Measurements from ENCODE around the gene HMGCL. TPM values are rescaled to one million over a fixed set of nuclear protein-coding genes. Genes with fewer than 3 reads are reported as not detected.
"Not testable (repeated sequence)": the region's sequence is repeated elsewhere in the genome, so short reads cannot be mapped to it uniquely, and the experiment has no call there.

HMGCL gene
- polyA plus RNA-seq, 4 donors = 52.2 to 105 (median 85.8) TPM

- H3K36me3 ChIP-seq (ENCODE audit: control insufficient read depth in 3 of 3, insufficient read depth in 2 of 3, low read depth in 1 of 3, low read length in 3 of 3) = peaks cover 8 to 73% (median 9%) of the 10 kb centered on the region in 3 donors
- WGBS, 3 donors = 72 to 86% (median 81%) methylated on average over 16 of the region's 16 CpGs
- FAIRE-seq = no peak
- no peak overlapping the region for H3K27ac ChIP-seq (ENCODE audit: low read depth in 1 of 3, low read length in 2 of 3)
- H3K27me3 ChIP-seq (ENCODE audit: control insufficient read depth in 3 of 3, insufficient read depth in 3 of 3, low read length in 3 of 3) = no peaks in the 10 kb centered on the region
- H3K4me3 ChIP-seq (ENCODE audit: low read depth in 1 of 3, low read length in 3 of 3) = no peak overlapping the region
- no peaks in the 10 kb centered on the region for H3K9me3 ChIP-seq (ENCODE audit: control insufficient read depth in 2 of 2, insufficient read depth in 1 of 2, low read depth in 1 of 2, low read length in 1 of 2)
- H3K4me1 ChIP-seq (ENCODE audit: control insufficient read depth in 3 of 3, insufficient read depth in 2 of 3, low read depth in 1 of 3, low read length in 2 of 3) = peaks cover 0 to 52% (median 0%) of the 10 kb centered on the region in 3 donors
- DNase-seq = no peak
Measured at GRCh38 chr1:23795676-23796465, 29.4 kb downstream of the HMGCL start.

- WGBS, 3 donors = 72 to 82% (median 77%) methylated on average over 8 to 9 of the region's 9 CpGs
- H3K36me3 ChIP-seq (ENCODE audit: control insufficient read depth in 3 of 3, insufficient read depth in 2 of 3, low read depth in 1 of 3, low read length in 3 of 3) = peaks cover 8 to 73% (median 9%) of the 10 kb centered on the region in 3 donors
- H3K27ac ChIP-seq (ENCODE audit: low read depth in 1 of 3, low read length in 2 of 3); FAIRE-seq; H3K27me3 ChIP-seq (ENCODE audit: control insufficient read depth in 3 of 3, insufficient read depth in 3 of 3, low read length in 3 of 3); DNase-seq; H3K9me3 ChIP-seq (ENCODE audit: control insufficient read depth in 2 of 2, insufficient read depth in 1 of 2, low read depth in 1 of 2, low read length in 1 of 2); H3K4me3 ChIP-seq (ENCODE audit: low read depth in 1 of 3, low read length in 3 of 3): not testable (repeated sequence)
- peaks cover 4 to 57% (median 4%) of the 10 kb centered on the region in 3 donors for H3K4me1 ChIP-seq (ENCODE audit: control insufficient read depth in 3 of 3, insufficient read depth in 2 of 3, low read depth in 1 of 3, low read length in 2 of 3)
Measured at GRCh38 chr1:23794732-23795182, 30.5 kb downstream of the HMGCL start.

- Histone ChIP-seq H3K27me3 (ENCODE audit: control insufficient read depth in 3 of 3, insufficient read depth in 3 of 3, low read length in 3 of 3) (no peaks in the 10 kb centered on the region), H3K9me3 (ENCODE audit: control insufficient read depth in 2 of 2, insufficient read depth in 1 of 2, low read depth in 1 of 2, low read length in 1 of 2) (no peaks in the 10 kb centered on the region), H3K36me3 (ENCODE audit: control insufficient read depth in 3 of 3, insufficient read depth in 2 of 3, low read depth in 1 of 3, low read length in 3 of 3) (peaks cover 8 to 70% (median 9%) of the 10 kb centered on the region in 3 donors), H3K4me3 (ENCODE audit: low read depth in 1 of 3, low read length in 3 of 3) (no peak overlapping the region), H3K27ac (ENCODE audit: low read depth in 1 of 3, low read length in 2 of 3) (peak overlapping the region in 1 of 3 donors; percentile 56), H3K4me1 (ENCODE audit: control insufficient read depth in 3 of 3, insufficient read depth in 2 of 3, low read depth in 1 of 3, low read length in 2 of 3) (peaks cover 4 to 55% (median 4%) of the 10 kb centered on the region in 3 donors)
- 54 to 72% (median 72%) methylated on average over 18 to 21 of the region's 21 CpGs for WGBS, 3 donors
- no peak for FAIRE-seq
- DNase-seq = no peak
Measured at GRCh38 chr1:23793861-23794731, 31.1 kb downstream of the HMGCL start.

GRCh38 chr1:23793018-23793781, 32.0 kb downstream of the HMGCL start:
- Histone ChIP-seq H3K27ac (ENCODE audit: low read depth in 1 of 3, low read length in 2 of 3) (peak overlapping the region in 1 of 3 donors; percentile 56), H3K4me3 (ENCODE audit: low read depth in 1 of 3, low read length in 3 of 3) (no peak overlapping the region), H3K36me3 (ENCODE audit: control insufficient read depth in 3 of 3, insufficient read depth in 2 of 3, low read depth in 1 of 3, low read length in 3 of 3) (peaks cover 8 to 67% (median 9%) of the 10 kb centered on the region in 3 donors), H3K9me3 (ENCODE audit: control insufficient read depth in 2 of 2, insufficient read depth in 1 of 2, low read depth in 1 of 2, low read length in 1 of 2) (no peaks in the 10 kb centered on the region), H3K27me3 (ENCODE audit: control insufficient read depth in 3 of 3, insufficient read depth in 3 of 3, low read length in 3 of 3) (no peaks in the 10 kb centered on the region), H3K4me1 (ENCODE audit: control insufficient read depth in 3 of 3, insufficient read depth in 2 of 3, low read depth in 1 of 3, low read length in 2 of 3) (peaks cover 4 to 48% (median 4%) of the 10 kb centered on the region in 3 donors)
- WGBS, 3 donors = 45 to 62% (median 54%) methylated on average over 16 of the region's 16 CpGs
- peak; percentile 72 to 89 for DNase-seq
- FAIRE-seq = no peak

GRCh38 chr1:23792151-23792945, 32.9 kb downstream of the HMGCL start:
- 63 to 73% (median 68%) methylated on average over 18 to 19 of the region's 19 CpGs for WGBS, 3 donors
- Histone ChIP-seq H3K36me3 (ENCODE audit: control insufficient read depth in 3 of 3, insufficient read depth in 2 of 3, low read depth in 1 of 3, low read length in 3 of 3) (peaks cover 8 to 61% (median 13%) of the 10 kb centered on the region in 3 donors), H3K9me3 (ENCODE audit: control insufficient read depth in 2 of 2, insufficient read depth in 1 of 2, low read depth in 1 of 2, low read length in 1 of 2) (no peaks in the 10 kb centered on the region), H3K4me1 (ENCODE audit: control insufficient read depth in 3 of 3, insufficient read depth in 2 of 3, low read depth in 1 of 3, low read length in 2 of 3) (peaks cover 4 to 41% (median 4%) of the 10 kb centered on the region in 3 donors), H3K27ac (ENCODE audit: low read depth in 1 of 3, low read length in 2 of 3) (peak overlapping the region in 1 of 3 donors; percentile 55), H3K27me3 (ENCODE audit: control insufficient read depth in 3 of 3, insufficient read depth in 3 of 3, low read length in 3 of 3) (no peaks in the 10 kb centered on the region), H3K4me3 (ENCODE audit: low read depth in 1 of 3, low read length in 3 of 3) (peak overlapping the region in 2 of 3 donors; percentile 79 to 89)
- FAIRE-seq (no peak), DNase-seq (no peak)

- H3K9me3 ChIP-seq (ENCODE audit: control insufficient read depth in 2 of 2, insufficient read depth in 1 of 2, low read depth in 1 of 2, low read length in 1 of 2) = no peaks in the 10 kb centered on the region
- peak overlapping the region; percentile 79 to 89 (median 85) for H3K4me3 ChIP-seq (ENCODE audit: low read depth in 1 of 3, low read length in 3 of 3)
- WGBS, 3 donors = 0 to 2% (median 1%) methylated on average over 15 of the region's 15 CpGs
- no peak for FAIRE-seq
- peak; percentile 45 to 60 for DNase-seq
- peaks cover 8 to 57% (median 16%) of the 10 kb centered on the region in 3 donors for H3K36me3 ChIP-seq (ENCODE audit: control insufficient read depth in 3 of 3, insufficient read depth in 2 of 3, low read depth in 1 of 3, low read length in 3 of 3)
- no peaks in the 10 kb centered on the region for H3K27me3 ChIP-seq (ENCODE audit: control insufficient read depth in 3 of 3, insufficient read depth in 3 of 3, low read length in 3 of 3)
- peaks cover 4 to 35% (median 4%) of the 10 kb centered on the region in 3 donors for H3K4me1 ChIP-seq (ENCODE audit: control insufficient read depth in 3 of 3, insufficient read depth in 2 of 3, low read depth in 1 of 3, low read length in 2 of 3)
- peak overlapping the region; percentile 12 to 87 (median 58) for H3K27ac ChIP-seq (ENCODE audit: low read depth in 1 of 3, low read length in 2 of 3)
Measured at GRCh38 chr1:23791516-23792047, 33.6 kb downstream of the HMGCL start.

GRCh38 chr1:23790696-23791515, 34.3 kb downstream of the HMGCL start, which contains the start of gene LYPLA2:
Gene LYPLA2 (plus strand): TSS chr1:23791145. CDS start chr1:23792683, 1,538 bp downstream.
- FAIRE-seq (no peak), DNase-seq (peak; percentile 89 to 94)
- Histone ChIP-seq H3K27ac (ENCODE audit: low read depth in 1 of 3, low read length in 2 of 3) (peak within 1 kb of the TSS; percentile 58 to 87 (median 62)), H3K27me3 (ENCODE audit: control insufficient read depth in 3 of 3, insufficient read depth in 3 of 3, low read length in 3 of 3) (no peaks in the 10 kb centered on the region), H3K4me3 (ENCODE audit: low read depth in 1 of 3, low read length in 3 of 3) (peak within 1 kb of the TSS; percentile 79 to 89 (median 85)), H3K36me3 (ENCODE audit: control insufficient read depth in 3 of 3, insufficient read depth in 2 of 3, low read depth in 1 of 3, low read length in 3 of 3) (peaks cover 10 to 52% (median 16%) of the 10 kb centered on the region in 3 donors), H3K4me1 (ENCODE audit: control insufficient read depth in 3 of 3, insufficient read depth in 2 of 3, low read depth in 1 of 3, low read length in 2 of 3) (peaks cover 4 to 33% (median 4%) of the 10 kb centered on the region in 3 donors), H3K9me3 (ENCODE audit: control insufficient read depth in 2 of 2, insufficient read depth in 1 of 2, low read depth in 1 of 2, low read length in 1 of 2) (no peaks in the 10 kb centered on the region)
- 1% methylated on average over 47 of the region's 47 CpGs for whole genome bisulfite sequencing, 3 donors
